Kidney (tissue), 14 donors: ENCODE measurements around the gene PDGFC. TPM values are rescaled to one million over a fixed set of nuclear protein-coding genes. Genes with fewer than 3 reads are reported as not detected.
A peak's percentile ranks its signal among the peaks of the same experiment; 100 is the strongest.

ENCODE experiments used
- DNase-seq, 5 donors: peaks; one replicate each; pipeline ENCODE4 v3.0.0-alpha.2; 2013 to 2020
- FAIRE-seq: peaks from 2 replicates; lab custom pipeline; 2012; peaks lifted over from hg19 to GRCh38; lab: Jason Lieb, UNC
- H3K27ac ChIP-seq, 2 donors: one replicate each; pipeline ENCODE4 v1.7.0; 2013; ENCODE audit warnings: low read depth in 2 of 2, low read length in 2 of 2, inconsistent platforms in 1 of 2
- H3K27me3 ChIP-seq: one replicate; pipeline ENCODE4 v1.7.1; 2013; ENCODE audit warnings: low read length, inconsistent platforms; ENCODE audit not compliant: control insufficient read depth, insufficient read depth
- H3K36me3 ChIP-seq, 3 donors: one replicate each; pipeline versions ENCODE4 v1.7.0 to v1.7.1; 2013; ENCODE audit warnings: low read length in 3 of 3, control low read depth in 1 of 3, inconsistent platforms in 1 of 3; ENCODE audit not compliant: insufficient read depth in 3 of 3, control insufficient read depth in 2 of 3
- H3K4me1 ChIP-seq, 3 donors: one replicate each; pipeline versions ENCODE4 v1.7.0 to v1.7.1; 2013; ENCODE audit warnings: low read length in 3 of 3, inconsistent platforms in 1 of 3, low read depth in 1 of 3; ENCODE audit not compliant: control insufficient read depth in 2 of 3, insufficient read depth in 2 of 3
- H3K4me3 ChIP-seq, 3 donors: one replicate each; pipeline versions ENCODE4 v1.7.0 to v1.8.1; 2013; ENCODE audit warnings: low read length in 3 of 3, control low read depth in 1 of 3, inconsistent platforms in 1 of 3
- H3K9ac ChIP-seq, 3 donors: one replicate each; pipeline versions ENCODE4 v1.7.0 to v1.7.1; 2013; ENCODE audit warnings: low read length in 3 of 3, control low read depth in 1 of 3, inconsistent platforms in 1 of 3
- H3K9me3 ChIP-seq, 3 donors: one replicate each; pipeline versions ENCODE4 v1.7.0 to v1.7.1; 2013; ENCODE audit warnings: low read length in 3 of 3, control low read depth in 1 of 3, inconsistent platforms in 1 of 3; ENCODE audit not compliant: control insufficient read depth in 2 of 3, insufficient read depth in 1 of 3
- intact Hi-C: fragments of 100-400 bp; cut with DNase I; formaldehyde crosslinking; loops from one replicate; pipeline ENCODE4 v1.11.1; 2022
- polyA plus RNA-seq: library from polyadenylated mRNA; stranded (reverse); fragments of 350-450 nt; fragmentation: Illumina TruSeq; extraction: RNeasy Lipid Tissue Mini Kit (QIAGEN cat#74804); gene quantifications from one replicate; pipeline ENCODE4 v1.2.3, GENCODE V29; 2014; ENCODE audit warnings: low read depth, low replicate concordance; ENCODE audit not compliant: insufficient read depth
- total RNA-seq: library from RNA; stranded (reverse); fragmentation: NEBNext Ultra II Directional; extraction: Animal tissue kit (Norgen Biotek cat#: 25700); gene quantifications from one replicate; pipeline ENCODE4 v1.2.1, GENCODE V29; 2021
- TF ChIP-seq, protein P1 (sequence below): IDR thresholded peaks from 3 replicates; pipeline ENCODE4 v1.5.1; 2012; ENCODE audit warnings: mild to moderate bottlenecking, moderate library complexity, borderline replicate concordance; ENCODE audit not compliant: insufficient read depth; ENCODE audit errors: extremely low read depth
- donor health status: control.
- donor health status: control.
- donor health status: control.
- donor health status: control.
- donor health status: control.
- donor health status: DM: yes; HTN: yes; CAD: no.
- donor health status: Normal renal cell carcinoma (clear cell type).

PDGFC gene
- total and polyA plus RNA-seq, 2 donors from 2014 or later: 12.3 to 37.6 TPM

DNA sequence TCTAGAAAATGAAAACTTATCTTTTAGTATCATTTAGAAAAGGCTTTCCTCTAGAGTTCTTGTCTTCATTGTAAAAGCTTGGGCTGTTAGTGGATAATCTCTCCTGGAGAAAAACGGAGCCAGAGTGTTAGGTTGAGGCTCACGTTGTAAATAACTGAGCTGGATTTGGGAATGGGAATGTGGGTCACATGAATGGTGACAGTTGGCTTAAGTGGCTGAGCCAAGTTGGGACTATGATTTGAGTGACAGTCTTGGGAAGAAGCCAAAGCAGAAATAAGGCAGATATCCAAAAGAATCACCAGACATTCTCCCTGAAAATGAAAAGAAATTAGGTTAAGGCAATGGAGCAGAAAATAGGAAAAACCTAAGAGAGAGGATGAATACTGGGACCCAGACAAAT, 33.6 kb upstream of the PDGFC start:
- intact Hi-C loops: no loop called here
- no peaks in the 10 kb centered on the region for H3K4me1 ChIP-seq
- TF ChIP-seq, protein P1, sequence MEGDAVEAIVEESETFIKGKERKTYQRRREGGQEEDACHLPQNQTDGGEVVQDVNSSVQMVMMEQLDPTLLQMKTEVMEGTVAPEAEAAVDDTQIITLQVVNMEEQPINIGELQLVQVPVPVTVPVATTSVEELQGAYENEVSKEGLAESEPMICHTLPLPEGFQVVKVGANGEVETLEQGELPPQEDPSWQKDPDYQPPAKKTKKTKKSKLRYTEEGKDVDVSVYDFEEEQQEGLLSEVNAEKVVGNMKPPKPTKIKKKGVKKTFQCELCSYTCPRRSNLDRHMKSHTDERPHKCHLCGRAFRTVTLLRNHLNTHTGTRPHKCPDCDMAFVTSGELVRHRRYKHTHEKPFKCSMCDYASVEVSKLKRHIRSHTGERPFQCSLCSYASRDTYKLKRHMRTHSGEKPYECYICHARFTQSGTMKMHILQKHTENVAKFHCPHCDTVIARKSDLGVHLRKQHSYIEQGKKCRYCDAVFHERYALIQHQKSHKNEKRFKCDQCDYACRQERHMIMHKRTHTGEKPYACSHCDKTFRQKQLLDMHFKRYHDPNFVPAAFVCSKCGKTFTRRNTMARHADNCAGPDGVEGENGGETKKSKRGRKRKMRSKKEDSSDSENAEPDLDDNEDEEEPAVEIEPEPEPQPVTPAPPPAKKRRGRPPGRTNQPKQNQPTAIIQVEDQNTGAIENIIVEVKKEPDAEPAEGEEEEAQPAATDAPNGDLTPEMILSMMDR: no peak
- H3K9me3 ChIP-seq: no peaks in the 10 kb centered on the region
- no peak for DNase-seq
- no peak overlapping the region for H3K27ac ChIP-seq
- H3K36me3 ChIP-seq: no peaks in the 10 kb centered on the region
- H3K27me3 ChIP-seq: no peaks in the 10 kb centered on the region
- H3K9ac ChIP-seq: no peak overlapping the region
- H3K4me3 ChIP-seq: no peak overlapping the region
- FAIRE-seq: no peak

DNA sequence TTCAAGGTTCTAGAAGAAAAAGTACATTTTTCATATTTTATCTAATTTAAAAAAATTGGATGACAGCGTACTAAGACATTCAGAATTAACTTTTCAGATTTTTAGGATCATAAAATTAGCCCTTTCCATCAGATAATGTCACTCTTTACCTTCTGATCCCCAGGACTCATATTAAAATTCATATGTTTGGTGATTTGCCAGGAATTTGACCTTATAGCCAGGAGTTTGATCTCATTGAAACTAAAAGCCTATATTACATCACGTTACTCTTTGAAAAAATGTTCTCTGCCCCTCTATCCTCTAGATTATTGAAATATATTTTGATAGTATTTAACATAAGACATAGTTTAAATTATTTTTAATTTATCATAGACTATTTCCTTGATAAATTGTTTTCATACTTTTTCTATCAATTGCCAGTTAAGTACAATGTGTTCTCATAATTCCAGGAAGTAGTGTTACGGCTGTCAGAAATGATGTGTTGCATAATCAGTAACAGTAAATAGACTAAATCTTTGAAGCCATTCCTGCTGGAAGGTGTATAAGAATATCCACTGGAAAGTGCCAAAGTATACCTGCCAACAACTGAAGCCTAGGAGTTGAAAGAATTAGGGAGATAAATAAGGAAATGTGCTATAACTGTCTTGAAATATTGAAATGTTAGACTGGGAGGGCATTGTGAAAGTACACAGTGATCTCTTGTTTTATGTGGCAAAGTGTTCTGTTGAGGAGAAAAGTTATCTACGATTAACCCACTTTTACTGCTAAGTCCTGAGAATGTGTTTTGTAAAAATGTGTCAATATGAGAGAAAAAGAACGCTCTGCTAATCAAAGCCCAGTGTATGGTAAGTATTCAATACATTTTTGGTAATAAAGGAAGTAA, 32.9 kb upstream of the PDGFC start:
- TF ChIP-seq, protein P1: no peak
- Histone ChIP-seq H3K4me3 (no peak overlapping the region), H3K9ac (no peak overlapping the region), H3K9me3 (no peaks in the 10 kb centered on the region), H3K4me1 (peaks cover 0 to under 1% (median 0%) of the 10 kb centered on the region in 3 donors), H3K27ac (no peak overlapping the region), H3K36me3 (no peaks in the 10 kb centered on the region), H3K27me3 (no peaks in the 10 kb centered on the region)
- DNase-seq (no peak), FAIRE-seq (no peak)
- intact Hi-C loops: no loop called here

DNA sequence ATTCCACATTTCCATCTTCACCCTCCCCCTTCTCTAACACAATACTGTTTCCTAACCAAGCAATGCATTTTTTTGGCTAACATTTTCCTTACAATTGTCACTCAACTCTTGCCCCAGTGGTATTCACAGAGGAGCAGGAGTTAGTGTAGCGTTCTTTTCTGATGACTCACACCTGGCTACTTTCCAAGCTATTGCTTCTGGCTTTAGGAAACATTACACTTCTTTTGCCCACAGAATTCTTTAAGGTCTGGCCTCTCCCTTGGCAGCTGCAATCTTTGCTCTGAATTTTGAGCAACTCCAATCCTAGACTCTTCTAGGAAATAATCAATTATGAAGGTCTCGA, 27.5 kb upstream of the PDGFC start:
- peak in 4 of 5 donors; percentile 32 to 95 (median 80) for DNase-seq

More for the DNA sequence above, 27.5 kb upstream of the PDGFC start:
- Histone ChIP-seq H3K9me3 (peaks cover 0 to 9% (median 2%) of the 10 kb centered on the region in 3 donors), H3K9ac (no peak overlapping the region), H3K27ac (no peak overlapping the region), H3K36me3 (no peaks in the 10 kb centered on the region), H3K27me3 (no peaks in the 10 kb centered on the region), H3K4me3 (no peak overlapping the region), H3K4me1 (peaks cover 0 to 9% (median 6%) of the 10 kb centered on the region in 3 donors)
- intact Hi-C loops: no loop called here
- TF ChIP-seq, protein P1: no peak
- no peak for FAIRE-seq
